ENCODE measurements around the gene INTS6.

- TF ChIP-seq CTCF (IDR thresholded peaks at IDR 0.05) (no peak), POLR2A (IDR thresholded peaks at IDR 0.05) (no peak)
These were observed 82.0 kb downstream of the INTS6 start for GRCh38 chr13:51370811-51371210.
